Thoracic aorta endothelial cell (primary cell): ENCODE data around the gene ZFPM1. TPM values are rescaled to one million over a fixed set of nuclear protein-coding genes. Genes with fewer than 3 reads are reported as not detected.

ENCODE experiments used
- small RNA-seq: library from RNA; depleted of rRNA; stranded (forward); fragments of <200 nt; gene quantifications from one replicate; pipeline ENCODE3, GENCODE V24; 2012
- total RNA-seq: library from RNA; depleted of rRNA; stranded (reverse); fragments of >200 nt; gene quantifications from 2 replicates; pipeline ENCODE4 v1.2.3, GENCODE V29; 2012

Gene ZFPM1
- total RNA-seq: 3.5 and 4.7 TPM in 2 replicates

DNA sequence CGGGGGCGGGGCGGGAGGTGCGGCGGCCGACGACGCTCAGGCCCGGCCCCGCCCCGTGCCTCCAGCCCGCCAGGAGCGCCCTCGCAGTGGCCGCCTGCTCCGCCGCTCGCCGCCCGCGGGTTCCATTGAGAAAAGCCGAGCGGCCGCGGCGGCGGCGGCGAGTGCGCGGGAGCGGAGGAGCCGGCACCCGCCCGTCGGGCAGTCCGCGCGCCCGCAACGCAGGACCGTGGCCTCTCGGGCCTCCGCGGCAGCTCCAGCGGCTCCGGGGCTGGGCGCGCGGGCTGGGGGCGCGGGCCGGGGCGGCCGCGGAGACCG lies at the start of gene ZFPM1:
Gene ZFPM1, plus strand, starts transcription at position 64 of the 315 bp plus-strand sequence. CDS start 359 bp downstream, outside the sequence.

DNA sequence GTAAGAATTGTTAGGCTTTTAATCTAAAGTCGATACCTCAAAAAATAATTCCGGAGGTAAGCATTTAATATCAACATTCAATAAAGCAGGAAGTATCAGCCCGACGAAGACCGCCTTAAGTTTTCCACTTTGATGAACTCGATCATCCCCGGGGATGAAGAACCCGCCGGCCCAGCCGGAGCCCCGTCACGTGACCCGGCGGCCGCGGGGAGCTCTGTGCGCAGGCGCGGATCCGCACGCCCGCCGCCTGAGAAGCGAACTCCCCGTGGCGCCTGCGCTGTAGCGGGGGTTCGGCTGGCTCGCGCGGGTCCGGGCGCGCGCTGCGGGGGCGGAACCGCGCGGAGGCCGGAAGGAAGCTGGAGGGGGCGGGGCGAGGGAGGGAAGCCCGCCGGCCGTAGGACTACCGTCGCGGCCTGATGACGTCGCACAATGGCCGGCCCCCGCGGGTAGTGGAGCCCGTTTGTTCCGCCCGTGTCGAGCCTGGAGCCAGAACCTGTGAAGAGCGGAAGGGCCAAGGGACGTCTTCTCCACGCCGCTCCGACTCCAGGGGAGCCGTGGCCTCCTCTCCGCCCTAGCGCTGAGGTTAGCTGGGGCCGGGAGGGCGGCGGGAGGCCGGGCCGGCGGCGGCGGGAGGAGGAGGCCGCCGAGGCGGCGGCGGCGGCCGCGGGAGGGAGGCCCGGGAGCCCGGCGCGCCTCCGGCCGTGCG lies 117.1 kb downstream of the ZFPM1 start, which contains the start of gene ZC3H18:
Gene ZC3H18, plus strand, starts transcription at position 419 of the 706 bp plus-strand sequence. CDS start 6,721 bp downstream, outside the sequence.

Small RNAs within 50 kb of the gene (small RNA-seq; reads per million reads assigned to genes)
- gene MIR5189: not detected

Other genes with a start within 250 kb of the ZFPM1 start
- gene ZNF469, start 70.3 kb upstream of the ZFPM1 start, total RNA-seq: 2.1 and 2.7 TPM in 2 replicates
- 22.9 and 25.0 TPM in 2 replicates for gene ZC3H18, start 117.1 kb downstream of the ZFPM1 start, total RNA-seq
- not detected in 2 replicates for gene IL17C, start 185.3 kb downstream of the ZFPM1 start, total RNA-seq
- gene CYBA, start 197.8 kb downstream of the ZFPM1 start, total RNA-seq: 48.4 and 64.0 TPM in 2 replicates
- 39.1 and 72.0 TPM in 2 replicates for gene MVD, start 209.8 kb downstream of the ZFPM1 start, total RNA-seq
- gene SNAI3, start 233.2 kb downstream of the ZFPM1 start, total RNA-seq: 0.13 TPM in 1 of 2 replicates, not detected in the other